AG04450 (cell line): ENCODE results near the gene ADGRD1. TPM values are rescaled to one million over a fixed set of nuclear protein-coding genes. Genes with fewer than 3 reads are reported as not detected.

Experiments used
- CTCF ChIA-PET: fragments of 300-600, 350-600 bp; formaldehyde crosslinking; extraction: SDS; loops from one replicate; lab custom pipeline; 2022; ENCODE audit warnings: antibody characterized with exemption, inconsistent platforms; lab: Charles Lee
- POLR2A ChIA-PET: fragments of 350-600 bp; formaldehyde crosslinking; extraction: SDS; loops from one replicate; lab custom pipeline; 2021; ENCODE audit warnings: antibody characterized with exemption, inconsistent platforms; lab: Yijun Ruan, JAX
- DNase-seq: peaks from one replicate; pipeline ENCODE4 v3.0.0-alpha.2; 2011; ENCODE audit warnings: low read depth, low spot score
- H3K27ac ChIP-seq: one replicate; pipeline ENCODE4 v1.5.1; 2012; ENCODE audit warnings: low read depth, low read length, control low read depth
- H3K27me3 ChIP-seq: one replicate; pipeline ENCODE4 v1.6.0; 2012; ENCODE audit warnings: low read length; ENCODE audit not compliant: control insufficient read depth, insufficient read depth
- H3K4me3 ChIP-seq: 2 replicates; pipeline ENCODE4 v1.5.1; 2011; ENCODE audit warnings: mild to moderate bottlenecking, low read depth, low read length, control low read depth
- H3K9me3 ChIP-seq: 2 replicates; pipeline ENCODE4 v1.5.1; 2012; ENCODE audit warnings: low read length; ENCODE audit not compliant: control insufficient read depth, insufficient read depth
- CTCF ChIP-seq: IDR thresholded peaks from 2 replicates; pipeline ENCODE4 v1.5.1; 2011; ENCODE audit warnings: low read depth, low read length, control low read depth, inconsistent platforms
- polyA plus RNA-seq: library from polyadenylated mRNA; depleted of rRNA; stranded (reverse); fragments of >200 nt; gene quantifications from 2 replicates; pipeline ENCODE4 v1.2.3, GENCODE V29; 2011

ADGRD1 gene
- polyA plus RNA-seq, 1 experiment: 0.05 TPM

- no peak for DNase-seq
- TF ChIP-seq CTCF: no peak
- no peak overlapping the region for H3K27ac ChIP-seq
- H3K27me3 ChIP-seq: no peaks in the 10 kb centered on the region
- POLR2A ChIA-PET: no interaction called here
- H3K9me3 ChIP-seq: peaks cover 89% of the 10 kb centered on the region
- CTCF ChIA-PET: no interaction called here
- no peak overlapping the region for H3K4me3 ChIP-seq
Observed at GRCh38 chr12:131033886-131034482, 80.3 kb downstream of the ADGRD1 start.

- DNase-seq: no peak
- Histone ChIP-seq H3K4me3 (no peak overlapping the region), H3K27ac (no peak overlapping the region), H3K9me3 (peaks cover 89% of the 10 kb centered on the region), H3K27me3 (no peaks in the 10 kb centered on the region)
- POLR2A ChIA-PET: no interaction called here
- TF ChIP-seq CTCF: no peak
- CTCF ChIA-PET: no interaction called here
Observed at GRCh38 chr12:131034631-131035244, 81.0 kb downstream of the ADGRD1 start.

GRCh38 chr12:131035245-131035681 is 81.6 kb downstream of the ADGRD1 start:
- POLR2A ChIA-PET: no interaction called here
- peaks cover 87% of the 10 kb centered on the region for H3K9me3 ChIP-seq
- DNase-seq: no peak

GRCh38 chr12:131038159-131038558 is 84.5 kb downstream of the ADGRD1 start:
- no peak for TF ChIP-seq CTCF
- no peaks in the 10 kb centered on the region for H3K27me3 ChIP-seq
- ChIA-PET CTCF (no interaction called here), POLR2A (no interaction called here)
- no peak overlapping the region for H3K27ac ChIP-seq
- no peak overlapping the region for H3K4me3 ChIP-seq
- no peak for DNase-seq
- H3K9me3 ChIP-seq: peaks cover 89% of the 10 kb centered on the region

More at GRCh38 chr12:131035245-131035681, 81.6 kb downstream of the ADGRD1 start:
- CTCF ChIA-PET: no interaction called here
- TF ChIP-seq CTCF: no peak
- Histone ChIP-seq H3K27me3 (no peaks in the 10 kb centered on the region), H3K27ac (no peak overlapping the region), H3K4me3 (no peak overlapping the region)
